Breast epithelium (tissue), 4 donors: ENCODE measurements around the gene GTF2IRD2. TPM values are rescaled to one million over a fixed set of nuclear protein-coding genes. Genes with fewer than 3 reads are reported as not detected.
"Not testable (repeated sequence)": the region's sequence is repeated elsewhere in the genome, so short reads cannot be mapped to it uniquely, and the experiment has no call there.

Experiments
- DNase-seq, 2 donors: peaks; one replicate each; pipeline ENCODE4 v3.0.0-alpha.2; 2019; ENCODE audit warnings: low spot score in 2 of 2
- H3K27ac ChIP-seq, 2 donors: fragments of 200-600 bp; sonication (generic) in 1 of 2; one replicate each; pipeline ENCODE4 v1.5.1; 2016 to 2019; ENCODE audit warnings: mild to moderate bottlenecking in 1 of 2
- H3K27me3 ChIP-seq, 2 donors: fragments of 200-600 bp; sonication (generic) in 1 of 2; one replicate each; pipeline versions ENCODE4 v1.5.1 to v1.6.0; 2017 to 2019; ENCODE audit warnings: control low read depth in 1 of 2, mild to moderate bottlenecking in 1 of 2
- H3K36me3 ChIP-seq: fragments of 200-600 bp; one replicate; pipeline ENCODE4 v1.5.1; 2019
- H3K4me1 ChIP-seq, 2 donors: fragments of 200-600 bp; sonication (generic); one replicate each; pipeline ENCODE4 v1.5.1; 2016 to 2019; ENCODE audit warnings: control low read depth in 1 of 2
- H3K4me3 ChIP-seq, 3 donors: fragments of 200-600 bp; sonication (generic); 1 replicate in 2 of 3; 2 replicates in 1 of 3; pipeline ENCODE4 v1.5.1; 2016 to 2019; ENCODE audit warnings: mild to moderate bottlenecking in 3 of 3, moderate library complexity in 2 of 3
- H3K9me3 ChIP-seq, 2 donors: fragments of 200-600 bp; sonication (generic) in 1 of 2; one replicate each; pipeline ENCODE4 v1.5.1; 2016 to 2019; ENCODE audit warnings: control low read depth in 1 of 2
- intact Hi-C: fragments of 100-400 bp; cut with DNase I; formaldehyde crosslinking; loops from one replicate; pipeline ENCODE4 v1.15.1; 2023; ENCODE audit warnings: low total_unique reads
- total RNA-seq, 3 donors: library from RNA; depleted of rRNA; stranded (reverse); fragments of >200 nt; gene quantifications; one replicate each; pipeline ENCODE4 v1.1.0, GENCODE V29; 2016

GTF2IRD2 gene
- total RNA-seq, 3 donors from 2014 or later = 16.4 to 45.1 (median 30.4) TPM

GRCh38 chr7:74772093-74772492 is 79.3 kb downstream of the GTF2IRD2 start:
- H3K36me3 ChIP-seq, H3K4me1 ChIP-seq, intact Hi-C loops, H3K27ac ChIP-seq, H3K9me3 ChIP-seq, H3K4me3 ChIP-seq, DNase-seq, H3K27me3 ChIP-seq: not testable (repeated sequence)

GRCh38 chr7:74770062-74770461 is 81.3 kb downstream of the GTF2IRD2 start:
- intact Hi-C loops, H3K4me3 ChIP-seq, H3K36me3 ChIP-seq, H3K4me1 ChIP-seq, H3K27ac ChIP-seq, H3K27me3 ChIP-seq, H3K9me3 ChIP-seq, DNase-seq: not testable (repeated sequence)

- H3K9me3 ChIP-seq, DNase-seq, H3K27ac ChIP-seq, H3K27me3 ChIP-seq, intact Hi-C loops, H3K36me3 ChIP-seq, H3K4me1 ChIP-seq, H3K4me3 ChIP-seq: not testable (repeated sequence)
Observed at GRCh38 chr7:74766991-74767390, 84.4 kb downstream of the GTF2IRD2 start.

- H3K27ac ChIP-seq, H3K27me3 ChIP-seq, H3K4me1 ChIP-seq, intact Hi-C loops, H3K9me3 ChIP-seq, DNase-seq, H3K4me3 ChIP-seq, H3K36me3 ChIP-seq: not testable (repeated sequence)
Observed at GRCh38 chr7:74766509-74766908, 84.9 kb downstream of the GTF2IRD2 start.

- intact Hi-C loops, H3K27me3 ChIP-seq, H3K9me3 ChIP-seq, H3K4me3 ChIP-seq, H3K36me3 ChIP-seq, H3K27ac ChIP-seq, DNase-seq, H3K4me1 ChIP-seq: not testable (repeated sequence)
Observed at GRCh38 chr7:74765205-74765918, 86.0 kb downstream of the GTF2IRD2 start.

GRCh38 chr7:74758982-74759381 is 92.4 kb downstream of the GTF2IRD2 start:
- H3K36me3 ChIP-seq, DNase-seq, H3K9me3 ChIP-seq, intact Hi-C loops, H3K4me3 ChIP-seq, H3K27me3 ChIP-seq, H3K4me1 ChIP-seq, H3K27ac ChIP-seq: not testable (repeated sequence)

GRCh38 chr7:74758268-74758667 is 93.1 kb downstream of the GTF2IRD2 start:
- intact Hi-C loops, H3K4me3 ChIP-seq, H3K4me1 ChIP-seq, H3K27me3 ChIP-seq, H3K27ac ChIP-seq, H3K36me3 ChIP-seq, DNase-seq, H3K9me3 ChIP-seq: not testable (repeated sequence)

- H3K4me1 ChIP-seq, H3K9me3 ChIP-seq, intact Hi-C loops: not testable (repeated sequence)
Observed at GRCh38 chr7:74756673-74757072, 94.7 kb downstream of the GTF2IRD2 start.

GRCh38 chr7:74753921-74754482 is 97.4 kb downstream of the GTF2IRD2 start:
- H3K4me3 ChIP-seq, H3K36me3 ChIP-seq, DNase-seq, intact Hi-C loops, H3K27ac ChIP-seq, H3K4me1 ChIP-seq, H3K9me3 ChIP-seq, H3K27me3 ChIP-seq: not testable (repeated sequence)

More at GRCh38 chr7:74756673-74757072, 94.7 kb downstream of the GTF2IRD2 start:
- H3K27me3 ChIP-seq, H3K27ac ChIP-seq, DNase-seq, H3K4me3 ChIP-seq, H3K36me3 ChIP-seq: not testable (repeated sequence)

Other genes starting within 250 kb of the GTF2IRD2 start
- gene GTF2I, start 193.9 kb downstream of the GTF2IRD2 start, total RNA-seq = 100 to 1,000 TPM; 133 to 241 (median 184) TPM
- 1 to 10 TPM in 2 of 3 donors, not detected in 1; 5.0 to 6.1 TPM for gene NCF1, start 77.6 kb downstream of the GTF2IRD2 start, total RNA-seq
- gene CASTOR2, start 113.1 kb upstream of the GTF2IRD2 start, total RNA-seq = 1 to 10 TPM; 4.3 to 8.8 (median 7.8) TPM
- 10 to 100 TPM; 29.8 to 42.7 (median 36.9) TPM for gene RCC1L, start 222.2 kb upstream of the GTF2IRD2 start, total RNA-seq
- gene GTF2IRD2B, start 241.0 kb upstream of the GTF2IRD2 start, total RNA-seq = 100 to 1,000 TPM in 1 of 3 donors, 10 to 100 TPM in 2; 72.6 to 107 (median 73.7) TPM